HG03196 (cell line): Measurements from ENCODE around the gene C1orf226.

Source experiments
- ATAC-seq: cut with Tn5 transposase; IDR thresholded peaks from one replicate; pipeline ENCODE4 v1.9.1; 2021; ENCODE audit not compliant: unreplicated experiment

The C1orf226 gene

DNA sequence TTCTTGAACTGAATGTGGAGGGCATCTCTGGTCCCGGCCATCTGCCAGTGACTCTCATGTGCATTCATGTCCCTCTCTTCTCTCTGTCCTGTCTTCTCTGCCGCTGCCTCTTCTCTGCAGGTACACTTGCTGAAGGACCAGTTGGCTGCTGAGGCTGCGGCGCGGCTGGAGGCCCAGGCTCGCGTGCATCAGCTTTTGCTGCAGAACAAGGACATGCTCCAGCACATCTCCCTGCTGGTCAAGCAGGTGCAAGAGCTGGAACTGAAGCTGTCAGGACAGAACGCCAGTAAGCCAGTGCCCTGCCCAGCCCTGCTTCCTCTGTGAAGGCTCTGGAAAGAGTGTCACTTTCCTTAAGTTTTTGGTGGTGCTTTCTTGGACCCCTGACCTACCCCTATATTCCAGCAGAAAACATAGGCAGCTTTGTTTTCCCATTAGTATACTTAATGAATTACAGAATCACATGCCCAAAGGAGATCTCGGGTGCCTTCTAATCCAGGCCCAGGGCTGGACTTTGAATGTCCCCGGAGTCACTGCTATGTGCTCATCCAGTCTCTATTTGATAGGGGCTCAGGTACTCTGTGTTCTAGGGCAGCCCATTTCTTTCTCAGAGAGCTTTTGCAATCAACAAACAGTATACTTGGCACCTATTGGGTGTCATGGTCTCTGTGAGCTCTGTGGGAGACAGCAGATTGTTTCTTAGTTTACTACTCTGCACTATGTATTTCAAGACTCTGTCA is 16.1 kb upstream of the C1orf226 start:
- ATAC-seq, result no peak

DNA sequence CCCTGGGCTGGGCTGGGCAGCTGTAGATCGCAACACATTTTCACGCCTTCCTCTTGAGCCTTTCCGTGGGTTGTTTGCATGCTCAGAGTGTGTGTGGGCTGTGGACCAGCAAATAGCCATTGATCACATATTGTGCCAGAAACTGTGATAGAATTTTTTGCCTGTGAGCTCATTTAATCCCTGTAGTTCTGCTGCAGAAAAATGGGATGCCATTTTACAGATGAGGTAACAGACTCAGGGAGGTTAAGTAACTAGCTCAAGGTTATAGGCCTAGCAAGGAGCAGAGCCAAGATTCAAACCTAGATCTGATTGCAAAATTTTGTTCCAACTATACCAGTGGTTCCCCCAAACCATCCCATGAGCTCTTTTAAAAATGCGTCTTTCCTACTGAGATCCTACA is 15.4 kb upstream of the C1orf226 start:
- ATAC-seq, result no peak

DNA sequence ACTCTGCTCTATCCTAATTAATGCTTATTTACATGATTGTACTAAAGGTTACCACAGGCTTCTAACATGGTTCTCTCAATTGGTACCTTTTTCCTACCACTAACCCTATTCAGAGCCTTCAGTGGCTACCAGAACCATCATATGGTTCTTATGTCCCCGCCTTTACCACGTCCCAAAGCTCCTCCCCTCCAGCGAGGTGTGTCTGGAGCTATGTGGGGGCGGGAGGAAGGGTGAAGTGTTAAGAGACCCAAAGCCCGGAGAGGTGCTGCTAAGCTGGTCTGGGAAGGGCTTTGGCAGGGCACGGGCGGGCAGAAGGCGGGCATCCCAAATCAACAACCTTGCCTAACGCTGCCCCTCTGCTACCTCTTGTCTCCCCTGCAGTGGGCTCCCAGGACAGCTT is 14.9 kb upstream of the C1orf226 start:
- ATAC-seq, result no peak

DNA sequence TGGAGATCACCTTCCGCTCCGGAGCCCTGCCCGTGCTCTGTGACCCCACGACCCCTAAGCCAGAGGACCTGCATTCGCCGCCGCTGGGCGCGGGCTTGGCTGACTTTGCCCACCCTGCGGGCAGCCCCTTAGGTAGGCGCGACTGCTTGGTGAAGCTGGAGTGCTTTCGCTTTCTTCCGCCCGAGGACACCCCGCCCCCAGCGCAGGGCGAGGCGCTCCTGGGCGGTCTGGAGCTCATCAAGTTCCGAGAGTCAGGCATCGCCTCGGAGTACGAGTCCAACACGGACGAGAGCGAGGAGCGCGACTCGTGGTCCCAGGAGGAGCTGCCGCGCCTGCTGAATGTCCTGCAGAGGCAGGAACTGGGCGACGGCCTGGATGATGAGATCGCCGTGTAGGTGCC is 14.5 kb upstream of the C1orf226 start:
- no peak for ATAC-seq

DNA sequence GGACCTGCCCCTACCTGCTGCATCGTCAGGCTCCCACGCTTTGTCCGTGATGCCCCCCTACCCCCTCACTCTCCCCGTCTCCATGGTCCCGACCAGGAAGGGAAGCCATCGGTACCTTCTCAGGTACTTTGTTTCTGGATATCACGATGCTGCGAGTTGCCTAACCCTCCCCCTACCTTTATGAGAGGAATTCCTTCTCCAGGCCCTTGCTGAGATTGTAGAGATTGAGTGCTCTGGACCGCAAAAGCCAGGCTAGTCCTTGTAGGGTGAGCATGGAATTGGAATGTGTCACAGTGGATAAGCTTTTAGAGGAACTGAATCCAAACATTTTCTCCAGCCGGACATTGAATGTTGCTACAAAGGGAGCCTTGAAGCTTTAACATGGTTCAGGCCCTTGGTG is 13.8 kb upstream of the C1orf226 start:
- no peak for ATAC-seq

DNA sequence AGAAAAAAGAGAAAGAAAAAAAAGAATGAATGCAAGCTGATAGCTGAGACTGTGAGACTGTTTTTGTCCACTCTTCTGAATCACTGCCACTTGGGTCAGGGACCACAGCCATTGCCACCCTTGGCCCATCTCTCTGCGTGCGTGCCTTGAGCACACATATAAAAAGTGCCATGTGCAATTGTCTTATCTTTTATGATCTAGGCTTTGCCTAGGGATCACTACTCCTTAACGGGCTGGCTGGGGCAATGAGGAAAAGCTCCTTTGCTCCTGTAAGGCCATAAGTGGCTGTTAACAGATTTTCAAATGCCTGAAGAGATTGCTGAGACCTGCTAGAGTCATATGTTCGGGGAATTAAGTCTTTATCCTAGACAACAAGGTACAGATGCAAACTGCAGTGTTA is 13.1 kb upstream of the C1orf226 start:
- no peak for ATAC-seq

GRCh38 chr1:162369571-162369970 is 12.0 kb upstream of the C1orf226 start:
- no peak for ATAC-seq

DNA sequence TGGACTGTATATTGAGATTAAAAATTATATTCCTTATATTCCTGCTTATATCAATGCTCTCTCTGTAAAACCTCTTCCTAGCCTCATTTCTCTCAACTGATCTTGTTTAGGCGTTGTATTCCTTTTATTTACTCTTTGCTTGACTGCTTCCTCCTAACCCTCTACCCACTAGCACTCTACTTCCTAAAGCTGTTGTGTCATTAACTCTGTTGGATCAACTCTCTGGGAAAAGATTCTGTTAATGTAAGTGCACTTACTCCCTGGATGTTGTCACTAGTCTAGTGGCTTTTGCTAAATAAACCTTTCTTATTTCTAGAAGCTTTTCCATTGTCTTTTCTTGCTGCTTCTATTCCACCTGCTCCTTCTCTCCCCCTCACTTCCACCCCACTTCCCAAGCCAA is 11.4 kb upstream of the C1orf226 start:
- ATAC-seq, result no peak

DNA sequence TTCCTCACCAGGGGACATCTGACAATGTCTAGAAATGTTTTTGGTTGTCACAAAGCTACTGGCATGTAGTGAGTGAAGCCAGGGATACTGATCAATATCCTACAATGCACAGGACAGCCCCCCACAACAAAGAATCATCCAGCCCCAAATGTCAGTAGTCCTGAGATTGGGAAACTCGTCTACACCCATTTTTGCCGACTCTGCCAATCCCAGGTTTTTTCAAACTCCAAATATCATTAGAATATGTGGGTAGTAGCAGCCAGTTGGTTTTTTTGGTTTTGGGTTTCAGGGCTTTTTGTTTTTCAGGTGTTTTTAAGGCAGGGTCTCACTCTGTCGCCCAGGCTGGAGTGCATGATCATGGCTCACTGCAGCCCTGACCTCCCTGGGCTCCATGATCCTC is 10.8 kb upstream of the C1orf226 start:
- no peak for ATAC-seq

- no peak for ATAC-seq
Observed at GRCh38 chr1:162371611-162372010, 9.9 kb upstream of the C1orf226 start.

DNA sequence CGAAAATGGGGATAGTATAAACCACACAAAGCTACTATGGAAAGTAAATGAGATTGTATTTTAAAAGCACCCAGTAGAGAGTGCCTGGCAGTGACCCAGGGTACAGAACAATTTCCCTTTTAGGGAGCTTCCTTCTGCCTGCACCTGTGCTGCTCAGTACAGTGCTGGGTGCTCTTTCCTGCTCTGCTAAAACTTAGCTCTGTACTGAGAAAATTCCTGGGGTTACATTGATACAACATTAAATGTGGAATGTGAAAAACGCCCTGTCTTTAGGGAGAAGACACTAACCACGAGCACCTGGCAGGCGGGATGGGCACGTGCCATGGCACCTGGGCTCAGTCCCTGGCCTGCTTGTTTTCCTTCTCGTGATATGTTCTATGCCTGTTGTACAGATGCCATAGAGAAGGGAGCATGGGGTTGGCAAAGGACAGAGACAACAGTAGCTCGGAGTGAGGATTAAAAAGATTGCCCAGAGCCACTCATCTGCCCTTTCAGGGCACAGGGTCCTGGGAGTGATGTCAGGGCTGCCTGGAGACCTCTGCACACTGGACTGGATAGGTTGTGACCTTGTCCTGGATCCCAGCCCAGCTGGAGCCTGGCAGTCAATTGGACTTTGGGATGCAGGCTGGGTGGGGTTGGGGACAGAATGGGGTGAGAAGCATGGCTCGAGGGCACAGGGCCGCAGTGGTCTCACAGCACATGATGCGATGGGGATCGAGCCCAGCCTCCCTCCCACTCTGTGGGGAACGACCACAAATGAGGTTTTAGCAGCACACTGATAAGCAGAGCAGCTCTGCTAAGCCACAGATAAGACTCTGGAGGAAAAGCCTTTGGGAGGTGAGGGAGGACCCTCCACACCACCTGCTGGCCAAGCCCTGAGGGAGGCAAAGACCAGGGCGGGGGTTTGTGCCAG is 9.1 kb upstream of the C1orf226 start:
- ATAC-seq, result no peak

GRCh38 chr1:162373072-162373427 is 8.5 kb upstream of the C1orf226 start:
- no peak for ATAC-seq

DNA sequence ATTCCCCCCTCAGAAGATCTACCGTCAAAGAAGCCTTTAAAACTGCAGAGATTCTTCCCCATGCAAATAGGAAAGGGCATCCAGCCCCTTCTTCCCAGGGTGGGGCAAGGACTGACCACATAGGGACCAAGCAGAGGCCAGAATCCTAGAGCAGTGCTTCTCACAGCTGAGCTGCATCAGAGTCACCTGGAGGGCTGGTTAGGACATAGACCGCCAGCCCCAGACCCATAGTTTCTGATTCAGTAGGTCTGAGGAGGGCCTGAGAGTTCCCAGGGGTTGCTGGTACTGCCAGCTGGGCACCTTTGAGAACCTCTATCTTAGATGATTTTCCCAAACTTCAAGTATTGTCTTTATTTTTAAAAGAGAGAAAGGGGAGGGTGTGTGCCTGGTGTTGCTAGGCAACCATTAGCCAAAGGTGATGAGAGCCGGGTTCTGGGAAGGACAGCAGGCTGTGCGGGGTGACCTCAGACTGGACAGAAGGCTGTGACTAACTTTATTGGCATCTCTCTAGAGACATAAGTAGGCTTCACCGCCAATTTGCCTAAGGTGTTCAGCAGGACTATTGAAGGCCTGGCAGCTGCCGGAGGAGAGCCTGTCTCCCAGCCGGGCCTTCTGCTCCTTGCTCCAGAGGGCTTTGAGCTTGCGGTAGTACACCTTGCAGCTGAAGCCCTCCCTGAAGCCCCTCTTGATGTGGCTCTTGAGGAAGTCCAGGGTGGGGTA is 7.8 kb upstream of the C1orf226 start:
- no peak for ATAC-seq

- ATAC-seq, result no peak
Observed at GRCh38 chr1:162374406-162374805, 7.1 kb upstream of the C1orf226 start.

- ATAC-seq, result no peak
Observed at GRCh38 chr1:162375463-162375862, 6.1 kb upstream of the C1orf226 start.

DNA sequence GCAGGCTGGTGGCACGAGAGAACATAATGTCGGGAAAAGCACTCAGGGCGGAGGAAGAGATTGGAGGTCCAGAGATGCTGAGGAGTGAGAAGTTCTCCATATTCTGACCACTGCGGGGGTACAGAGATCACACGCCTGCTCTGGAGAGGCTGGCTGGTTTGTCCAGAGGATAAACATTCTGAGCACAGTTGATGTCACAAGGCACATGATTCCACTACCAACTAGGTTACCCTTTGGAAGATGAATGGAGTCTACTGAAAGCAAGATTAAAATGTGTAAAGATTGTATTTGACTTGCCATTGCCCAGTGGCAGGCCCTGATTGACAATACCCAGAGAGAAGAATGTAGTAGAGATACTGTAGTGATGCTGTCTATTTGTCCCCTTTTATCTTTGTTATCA is 4.8 kb upstream of the C1orf226 start, which contains the start of gene SPATA46:
Gene SPATA46 (minus strand): TSS at position 164 of the 400 bp plus-strand sequence. CDS start 64 bp downstream, at position 100.
- no peak for ATAC-seq

DNA sequence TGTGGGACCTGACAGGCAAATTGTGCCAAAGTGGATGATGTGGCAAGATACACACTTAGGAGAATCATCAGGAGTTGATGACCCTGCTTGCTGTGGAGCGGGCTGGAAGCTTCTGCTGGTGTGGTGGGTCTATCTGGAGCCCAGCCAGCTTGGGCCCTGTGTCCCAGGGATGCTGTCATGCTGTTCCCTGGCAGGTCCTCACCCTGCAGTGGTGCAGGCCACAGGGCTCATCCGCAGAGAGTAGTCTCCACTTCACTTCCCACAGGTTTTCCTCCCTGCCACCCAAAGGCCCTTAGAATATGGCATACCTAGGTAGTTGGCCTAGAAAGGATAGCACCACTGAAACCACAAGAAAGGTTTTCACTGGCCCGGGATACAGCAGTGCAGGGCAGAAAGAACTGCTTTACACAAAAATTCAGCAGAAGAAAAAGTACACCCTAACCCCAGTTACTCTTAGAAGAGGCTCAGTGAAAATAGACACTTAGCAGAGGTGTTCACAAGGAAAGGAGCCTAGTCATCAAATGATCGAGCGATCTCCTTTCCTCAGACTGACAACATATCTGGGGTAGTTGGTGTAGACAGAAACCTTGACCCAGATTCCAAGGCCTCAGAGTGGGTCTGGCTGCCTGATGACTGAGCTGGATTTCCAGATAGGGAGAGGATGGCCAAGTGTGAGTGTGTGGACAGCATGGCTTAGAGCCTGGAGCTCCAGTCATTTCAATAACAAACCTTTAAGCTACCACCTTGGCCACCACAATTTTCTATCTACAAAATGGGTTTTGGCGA is 1.3 kb upstream of the C1orf226 start:
- ATAC-seq, result no peak

GRCh38 chr1:162381941-162382750 is 618 bp downstream of the C1orf226 start:
- ATAC-seq, result no peak

- no peak for ATAC-seq
Observed at GRCh38 chr1:162383091-162383490, 1.6 kb downstream of the C1orf226 start.

DNA sequence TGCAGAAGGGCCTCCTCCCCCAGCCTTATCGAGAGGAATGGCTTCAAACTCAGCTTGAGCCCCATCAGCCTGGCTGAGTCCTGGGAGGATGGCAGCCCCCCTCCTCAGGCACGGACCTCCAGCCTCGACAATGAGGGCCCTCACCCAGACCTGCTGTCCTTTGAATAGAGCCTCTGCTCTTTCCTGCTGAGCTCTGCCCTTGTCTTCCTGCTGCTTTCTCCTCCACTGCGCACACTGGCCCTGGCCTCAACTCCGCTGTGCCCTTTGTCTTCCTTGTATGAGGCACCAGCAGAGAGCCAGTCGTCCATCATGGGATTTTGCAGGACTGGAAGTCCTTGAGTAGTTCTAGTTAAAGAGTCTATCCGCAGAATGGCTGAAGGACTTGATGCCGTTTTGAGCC is 2.0 kb downstream of the C1orf226 start:
- no peak for ATAC-seq
